SU-DHL-6 (cell line): ENCODE results near the gene C1QC.

Experiments used
- H2AFZ ChIP-seq: fragments of 200-600 bp; sonication (generic); 2 replicates; pipeline ENCODE4 v1.6.1; 2014; ENCODE audit warnings: low read depth, mild to moderate bottlenecking, moderate library complexity, mixed read lengths, antibody characterized with exemption, low read length; ENCODE audit not compliant: severe bottlenecking
- H3F3A ChIP-seq: fragments of 200-600 bp; shearing (Covaris generic); 2 replicates; pipeline ENCODE4 v1.6.0; 2016; ENCODE audit warnings: antibody characterized with exemption, mild to moderate bottlenecking; ENCODE audit not compliant: insufficient read depth
- H3K27ac ChIP-seq: fragments of 200-600 bp; sonication (generic); 2 replicates; pipeline ENCODE4 v1.5.1; 2016; ENCODE audit warnings: low read depth, mild to moderate bottlenecking, low read length, moderate library complexity, mixed read lengths
- H3K27me3 ChIP-seq: fragments of 200-600 bp; sonication (generic), shearing (Covaris generic); 2 replicates; pipeline ENCODE4 v1.6.0; 2014; ENCODE audit warnings: mild to moderate bottlenecking, low read length
- H3K36me3 ChIP-seq: fragments of 200-600 bp; sonication (generic); 2 replicates; pipeline ENCODE4 v1.6.1; 2014; ENCODE audit warnings: mild to moderate bottlenecking, low read length, mixed read lengths
- H3K4me2 ChIP-seq: fragments of 300-600, 200-600 bp; shearing (Covaris generic), sonication (generic); 2 replicates; pipeline ENCODE4 v1.6.0; 2014; ENCODE audit warnings: low read length, low read depth, mild to moderate bottlenecking; ENCODE audit not compliant: poor library complexity, severe bottlenecking
- H3K4me3 ChIP-seq: fragments of 200-600 bp; sonication (generic); 2 replicates; pipeline ENCODE4 v1.5.1; 2014; ENCODE audit warnings: antibody characterized with exemption, low read length, mild to moderate bottlenecking, mixed read lengths; ENCODE audit not compliant: insufficient read depth, poor library complexity, severe bottlenecking
- H3K79me2 ChIP-seq: fragments of 200-600 bp; sonication (generic); 2 replicates; pipeline ENCODE4 v1.6.1; 2014; ENCODE audit warnings: mild to moderate bottlenecking, low read length, moderate library complexity; ENCODE audit not compliant: insufficient read depth
- H3K9ac ChIP-seq: fragments of 200-600 bp; sonication (generic); 2 replicates; pipeline ENCODE4 v1.7.0; 2014; ENCODE audit warnings: mild to moderate bottlenecking, low read length
- H3K9me2 ChIP-seq: fragments of 200-600 bp; sonication (generic); replicated peaks from 2 replicates; pipeline ENCODE4 v1.6.1; 2014; ENCODE audit warnings: low read length; ENCODE audit not compliant: insufficient read depth
- H3K9me3 ChIP-seq: fragments of 200-600 bp; sonication (generic); 2 replicates; pipeline ENCODE4 v1.6.1; 2014; ENCODE audit warnings: low read length, mixed read lengths; ENCODE audit not compliant: insufficient read depth
- H4K20me1 ChIP-seq: fragments of 200-600 bp; sonication (generic); 2 replicates; pipeline ENCODE4 v1.6.1; 2014; ENCODE audit warnings: low read depth, mild to moderate bottlenecking, antibody characterized with exemption, low read length, moderate library complexity, mixed read lengths
- CTCF ChIP-seq: fragments of 200-600 bp; sonication (generic); IDR thresholded peaks from one replicate; pipeline ENCODE4 v1.5.1; 2017; ENCODE audit warnings: antibody characterized with exemption, mild to moderate bottlenecking, low read length, moderate library complexity; ENCODE audit not compliant: insufficient read depth, poor library complexity, severe bottlenecking
- EZH2phosphoT487 ChIP-seq: fragments of 200-600 bp; sonication (generic), shearing (Covaris generic); conservative IDR thresholded peaks from 2 replicates; pipeline ENCODE4 v1.6.1; 2018; ENCODE audit warnings: mild to moderate bottlenecking, antibody characterized with exemption, low read length, moderate library complexity, mixed read lengths

Gene C1QC

DNA sequence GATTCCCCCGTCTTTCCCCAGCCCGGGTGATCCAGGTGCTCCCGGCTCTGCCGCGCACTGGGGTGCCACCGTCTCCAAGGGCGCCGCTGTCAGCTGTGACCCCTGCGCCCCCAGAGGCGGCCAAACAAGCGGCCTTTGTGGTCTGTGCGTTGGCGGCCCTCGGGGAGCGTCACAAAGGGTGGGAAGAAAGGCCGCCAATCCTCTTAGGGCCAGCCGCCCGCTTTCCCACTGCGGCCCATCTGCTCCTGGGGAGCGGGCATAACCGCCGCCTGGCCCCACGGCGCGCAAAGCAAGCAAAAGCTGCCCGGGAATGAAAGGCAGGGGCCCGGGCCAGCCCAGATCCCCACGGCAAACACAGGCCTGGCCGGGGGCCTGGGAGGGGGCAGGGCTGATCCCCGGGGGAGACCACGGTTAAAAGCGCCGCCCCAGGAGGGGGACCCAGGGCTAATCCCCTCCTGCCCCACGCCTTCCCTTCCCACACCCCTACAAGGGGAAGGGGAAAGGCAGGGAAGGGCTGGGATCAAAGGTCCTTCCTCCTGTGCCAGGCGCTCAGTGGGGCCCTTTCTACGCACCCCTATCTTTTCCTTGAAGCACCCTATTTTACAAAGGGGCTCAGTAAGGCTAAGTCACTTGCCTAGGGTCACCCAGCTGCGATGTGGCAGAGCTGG, 33.6 kb downstream of the C1QC start:
- H4K20me1 ChIP-seq = no peaks in the 10 kb centered on the region
- no peak overlapping the region for H3K4me2 ChIP-seq
- H3K27me3 ChIP-seq = no peaks in the 10 kb centered on the region
- TF ChIP-seq CTCF = no peak
- no peak overlapping the region for H3K27ac ChIP-seq
- H3K9me2 ChIP-seq = no peaks in the 10 kb centered on the region
- no peaks in the 10 kb centered on the region for H3K9me3 ChIP-seq
- no peak overlapping the region for H3K9ac ChIP-seq
- H3K36me3 ChIP-seq = no peaks in the 10 kb centered on the region
- H3F3A ChIP-seq = no peaks in the 10 kb centered on the region
- H3K4me3 ChIP-seq = no peak overlapping the region
- no peak overlapping the region for H2AFZ ChIP-seq
- H3K79me2 ChIP-seq = no peaks in the 10 kb centered on the region

DNA sequence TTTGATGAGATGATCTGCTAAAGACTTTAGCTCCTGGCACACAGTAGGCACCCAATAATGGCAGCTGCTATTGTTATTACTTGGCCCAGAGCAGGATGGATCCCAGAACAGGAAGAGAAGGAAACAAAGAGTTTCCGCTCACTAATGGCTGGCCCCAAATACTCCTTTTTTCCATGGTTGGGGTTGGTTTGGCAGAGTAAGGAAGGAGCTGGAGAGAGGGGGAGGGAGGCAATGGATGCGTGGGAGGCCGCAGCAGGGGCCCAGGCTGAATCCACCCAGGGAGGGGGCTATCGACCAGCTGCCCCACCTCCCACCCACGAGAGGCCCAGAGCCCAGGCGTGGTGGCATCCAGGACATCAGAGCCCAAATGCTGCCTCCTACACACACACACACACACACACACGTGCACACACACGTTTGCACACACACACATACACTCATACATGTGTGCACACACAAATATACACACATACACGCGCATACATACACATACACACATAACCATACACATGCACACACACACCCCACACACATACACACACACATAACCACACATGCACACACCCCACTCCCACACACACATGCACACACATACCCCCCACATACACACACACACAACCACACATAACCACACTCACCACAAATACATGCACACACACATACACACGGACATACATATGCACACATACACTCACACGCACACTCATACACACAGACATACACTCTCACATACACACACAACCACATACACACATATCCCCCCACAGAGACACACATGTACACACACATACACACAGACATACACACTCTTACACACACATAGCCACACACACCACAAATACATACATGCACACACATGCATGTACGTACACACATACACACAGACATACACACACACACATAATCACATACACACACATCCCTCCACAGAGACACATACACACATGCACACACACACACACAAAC, 34.8 kb downstream of the C1QC start:
- Histone ChIP-seq H3K9ac (no peak overlapping the region), H3K36me3 (no peaks in the 10 kb centered on the region), H3K27ac (no peak overlapping the region), H3F3A (no peaks in the 10 kb centered on the region), H3K9me2 (no peaks in the 10 kb centered on the region), H3K4me3 (no peak overlapping the region), H3K4me2 (no peak overlapping the region), H3K9me3 (no peaks in the 10 kb centered on the region), H3K27me3 (no peaks in the 10 kb centered on the region), H4K20me1 (no peaks in the 10 kb centered on the region), H3K79me2 (no peaks in the 10 kb centered on the region), H2AFZ (no peak overlapping the region)
- no peak for TF ChIP-seq CTCF
- TF ChIP-seq EZH2phosphoT487 = no peak

DNA sequence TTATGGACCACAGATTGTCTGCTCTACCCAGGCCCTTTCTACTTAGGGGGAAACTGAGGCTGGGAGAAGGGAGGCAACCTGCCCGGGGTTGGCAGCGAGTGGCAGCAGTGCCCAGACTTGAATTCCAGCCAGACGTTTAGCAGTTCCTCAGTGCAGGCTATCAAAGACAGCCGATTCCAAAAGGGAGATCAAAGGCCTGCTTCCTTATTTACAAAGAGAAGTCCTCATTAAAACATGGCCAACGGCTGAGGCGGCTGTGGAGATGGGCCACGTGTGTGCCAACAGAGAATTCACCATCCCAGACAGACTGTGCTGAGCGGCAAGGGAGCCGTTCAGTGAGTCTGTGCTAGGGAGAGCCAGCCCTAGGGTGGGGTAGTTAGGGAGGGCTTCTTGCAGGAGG, 37.3 kb downstream of the C1QC start:
- Histone ChIP-seq H3K27ac (no peak overlapping the region), H3K9ac (no peak overlapping the region), H3K4me2 (no peak overlapping the region), H3F3A (no peaks in the 10 kb centered on the region), H2AFZ (no peak overlapping the region), H3K36me3 (no peaks in the 10 kb centered on the region), H3K79me2 (no peaks in the 10 kb centered on the region), H4K20me1 (no peaks in the 10 kb centered on the region), H3K27me3 (no peaks in the 10 kb centered on the region), H3K9me3 (no peaks in the 10 kb centered on the region), H3K9me2 (no peaks in the 10 kb centered on the region), H3K4me3 (no peak overlapping the region)
- TF ChIP-seq CTCF = no peak
- TF ChIP-seq EZH2phosphoT487 = no peak
